Measurements from ENCODE around the gene WDR88.
A peak's percentile ranks its signal among the peaks of the same experiment; 100 is the strongest.

WDR88 gene

DNA sequence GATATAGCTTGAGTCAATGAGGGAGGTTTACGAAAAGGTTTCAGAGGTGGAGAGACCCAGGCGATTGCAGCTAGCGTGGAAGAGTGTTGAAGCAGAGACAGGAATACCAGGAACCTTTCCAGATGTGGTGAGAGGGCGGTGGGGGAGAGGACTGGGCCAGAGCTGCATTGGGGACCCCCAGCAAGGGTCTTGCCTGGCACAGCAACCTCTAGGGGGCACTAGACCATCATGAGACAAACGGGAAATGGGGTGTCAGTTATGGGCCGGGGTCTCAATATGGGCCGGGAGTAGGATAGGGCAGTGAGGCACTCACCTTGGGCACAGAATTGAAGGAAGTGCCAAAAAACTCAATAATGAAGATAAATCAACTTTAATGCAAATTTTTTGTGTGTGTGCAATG is 60.1 kb downstream of the WDR88 start:
- Mint-ChIP-seq H3K4me3 (no peak overlapping the region), H3K27ac (no peak overlapping the region), H3K27me3 (peaks cover 25% of the 10 kb centered on the region), H3K9me3 (no peaks in the 10 kb centered on the region), H3K36me3 (ENCODE audit: low read depth) (no peaks in the 10 kb centered on the region), H3K4me1 (ENCODE audit: low read depth) (peaks cover 25% of the 10 kb centered on the region)
- intact Hi-C loops (cut with micrococcal nuclease), result no loop called here

- intact Hi-C loops (cut with micrococcal nuclease), result no loop called here
- H3K9me3 Mint-ChIP-seq, result no peaks in the 10 kb centered on the region
- H3K4me1 Mint-ChIP-seq (ENCODE audit: low read depth), result peaks cover 19% of the 10 kb centered on the region
- H3K27me3 Mint-ChIP-seq, result peaks cover 25% of the 10 kb centered on the region
- peaks cover 6% of the 10 kb centered on the region for H3K36me3 Mint-ChIP-seq (ENCODE audit: low read depth)
- H3K4me3 Mint-ChIP-seq, result peak overlapping the region; percentile 62
- H3K27ac Mint-ChIP-seq, result no peak overlapping the region
These were observed 61.5 kb downstream of the WDR88 start for GRCh38 chr19:33193269-33193864.

DNA sequence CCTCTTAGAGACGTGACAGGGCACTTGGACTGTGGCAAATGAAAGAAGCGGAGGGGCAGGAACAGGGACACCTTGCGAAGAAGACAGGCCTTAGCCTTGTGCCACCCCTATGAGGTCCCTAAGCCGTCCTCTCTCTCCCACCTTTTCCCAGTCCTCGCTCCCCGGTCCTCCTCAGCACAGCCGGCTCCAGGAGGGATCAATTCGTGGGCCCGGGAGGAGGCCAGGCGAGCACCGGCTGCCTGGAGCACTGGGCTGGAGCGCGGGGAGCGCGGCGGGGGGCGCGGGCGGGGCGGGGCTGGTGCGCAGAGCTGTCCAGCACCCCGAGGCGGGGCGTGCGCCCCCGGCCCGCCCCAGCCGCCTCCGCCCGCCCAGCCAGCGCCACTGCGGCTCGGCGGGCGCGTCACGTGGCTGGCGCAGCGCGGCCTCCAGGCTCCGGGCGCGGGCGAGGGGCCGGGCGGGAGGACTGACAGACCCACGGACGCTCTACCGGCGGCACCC is 62.0 kb downstream of the WDR88 start, which contains the start of gene LRP3:
Gene LRP3, plus strand, starts transcription at position 466 of the 498 bp plus-strand sequence. CDS start 456 bp downstream, outside the sequence.
- Mint-ChIP-seq H3K4me1 (ENCODE audit: low read depth) (peaks cover 21% of the 10 kb centered on the region), H3K27ac (peak within 1 kb of the TSS; percentile 40), H3K36me3 (ENCODE audit: low read depth) (peaks cover 10% of the 10 kb centered on the region), H3K27me3 (peaks cover 25% of the 10 kb centered on the region), H3K9me3 (no peaks in the 10 kb centered on the region), H3K4me3 (peak within 1 kb of the TSS; percentile 72)
- intact Hi-C loops (cut with micrococcal nuclease), result no loop called here

DNA sequence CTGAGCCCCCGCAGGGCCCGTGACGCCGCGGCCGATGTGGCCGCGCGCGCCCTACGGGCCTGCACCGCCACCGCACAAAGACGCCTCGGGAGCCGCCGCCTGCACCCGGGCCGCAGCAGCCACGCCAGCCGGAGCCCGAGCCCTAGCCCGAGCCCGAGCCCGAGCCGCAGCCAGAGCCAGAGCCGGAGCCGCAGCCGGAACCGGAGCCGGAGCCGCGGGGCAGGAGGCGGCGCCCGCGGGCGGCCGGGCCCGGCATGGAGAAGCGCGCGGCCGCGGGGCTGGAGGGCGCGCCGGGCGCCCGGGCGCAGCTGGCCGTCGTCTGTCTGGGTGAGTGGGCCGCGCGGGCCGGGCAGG is 62.6 kb downstream of the WDR88 start:
- H3K4me3 Mint-ChIP-seq, result peak overlapping the region; percentile 52
- no peaks in the 10 kb centered on the region for H3K9me3 Mint-ChIP-seq
- H3K27me3 Mint-ChIP-seq, result peaks cover 25% of the 10 kb centered on the region
- no peak overlapping the region for H3K27ac Mint-ChIP-seq
- intact Hi-C loops (cut with micrococcal nuclease), result no loop called here
- H3K4me1 Mint-ChIP-seq (ENCODE audit: low read depth), result peaks cover 23% of the 10 kb centered on the region
- peaks cover 14% of the 10 kb centered on the region for H3K36me3 Mint-ChIP-seq (ENCODE audit: low read depth)

- no peaks in the 10 kb centered on the region for H3K9me3 Mint-ChIP-seq
- peak overlapping the region; percentile 72 for H3K4me3 Mint-ChIP-seq
- intact Hi-C loops (cut with micrococcal nuclease), result no loop called here
- peaks cover 25% of the 10 kb centered on the region for H3K4me1 Mint-ChIP-seq (ENCODE audit: low read depth)
- peak overlapping the region; percentile 40 for H3K27ac Mint-ChIP-seq
- H3K27me3 Mint-ChIP-seq, result peaks cover 25% of the 10 kb centered on the region
- peaks cover 14% of the 10 kb centered on the region for H3K36me3 Mint-ChIP-seq (ENCODE audit: low read depth)
These were observed 63.2 kb downstream of the WDR88 start for GRCh38 chr19:33194886-33195644.

DNA sequence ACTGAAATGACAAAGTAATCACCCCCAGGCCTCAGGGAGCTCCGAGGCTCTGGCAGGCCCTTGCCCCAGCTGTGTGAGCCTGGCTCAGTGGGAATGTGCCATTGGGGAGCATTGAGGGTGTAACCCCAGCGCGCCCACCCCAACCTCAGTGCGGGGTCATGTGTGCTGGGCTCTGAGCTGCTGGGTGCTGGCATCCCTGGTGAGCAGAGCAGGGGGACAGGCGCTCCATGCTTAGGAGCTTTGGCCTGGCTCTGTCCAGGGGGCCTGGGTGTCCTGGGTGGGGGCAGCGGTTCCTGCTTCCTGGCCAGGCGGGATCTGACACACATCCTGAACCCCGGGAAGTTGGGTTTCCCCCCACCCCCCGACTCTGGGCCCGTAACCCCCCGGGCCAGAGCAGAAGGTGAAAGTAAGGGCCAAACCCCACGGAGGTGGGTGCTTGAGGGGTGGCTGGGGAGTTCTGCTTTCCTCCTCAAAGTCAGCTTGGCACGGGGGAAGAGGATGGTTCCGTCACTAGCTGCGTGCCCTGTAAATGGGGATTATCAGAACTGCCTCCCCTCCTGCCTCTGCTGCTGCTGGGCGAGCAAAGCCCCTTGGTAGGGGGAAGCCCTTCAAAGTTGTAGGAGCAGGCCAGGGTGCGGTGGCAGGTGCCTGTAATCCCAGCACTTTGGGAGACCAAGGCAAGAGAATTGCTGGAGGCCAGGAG is 63.9 kb downstream of the WDR88 start:
- Mint-ChIP-seq H3K4me3 (peak overlapping the region; percentile 72), H3K27ac (peak overlapping the region; percentile 40), H3K4me1 (ENCODE audit: low read depth) (peaks cover 31% of the 10 kb centered on the region), H3K36me3 (ENCODE audit: low read depth) (peaks cover 14% of the 10 kb centered on the region), H3K27me3 (peaks cover 25% of the 10 kb centered on the region), H3K9me3 (no peaks in the 10 kb centered on the region)
- intact Hi-C loops (cut with micrococcal nuclease), result no loop called here

DNA sequence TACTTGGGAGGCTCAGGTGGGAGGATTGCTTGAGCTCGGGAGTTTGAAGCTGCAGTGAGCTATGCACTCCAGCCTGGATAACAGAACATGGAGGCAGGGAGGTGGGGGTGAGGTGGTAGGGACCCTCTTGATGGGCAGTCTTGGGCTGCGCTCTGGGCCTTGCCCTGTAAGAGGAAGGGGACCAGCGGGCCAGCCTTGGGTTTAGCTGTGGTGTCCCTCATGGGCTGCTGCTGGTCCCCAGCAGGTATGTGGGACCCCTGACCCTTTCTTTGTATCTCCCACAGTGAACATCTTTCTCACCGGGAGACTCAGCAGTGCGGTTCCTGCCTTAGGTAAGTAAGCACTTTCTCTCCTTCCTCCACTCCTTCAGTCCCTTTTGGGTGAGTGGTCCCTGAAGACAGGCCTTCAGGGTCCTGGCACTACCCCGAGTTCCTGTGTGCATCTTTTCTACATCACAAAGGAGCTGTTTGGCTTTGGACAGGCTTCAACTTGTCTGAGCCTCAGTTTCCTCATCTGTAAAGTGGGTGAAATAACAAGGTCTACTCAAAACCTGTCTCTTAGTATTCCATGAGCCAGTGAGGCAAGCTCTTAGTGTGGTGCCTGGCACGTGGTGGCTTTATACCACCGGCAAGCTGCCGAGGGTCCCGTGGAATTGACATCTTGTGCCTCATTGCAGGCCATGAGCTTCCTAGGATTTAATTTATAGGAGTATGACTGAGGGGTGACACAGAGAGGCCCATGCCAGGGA is 64.7 kb downstream of the WDR88 start:
- Mint-ChIP-seq H3K4me1 (ENCODE audit: low read depth) (peaks cover 40% of the 10 kb centered on the region), H3K27me3 (peaks cover 24% of the 10 kb centered on the region), H3K27ac (no peak overlapping the region), H3K9me3 (no peaks in the 10 kb centered on the region), H3K36me3 (ENCODE audit: low read depth) (peaks cover 14% of the 10 kb centered on the region), H3K4me3 (no peak overlapping the region)
- intact Hi-C loops (cut with micrococcal nuclease), result no loop called here

GRCh38 chr19:33197591-33198000 is 65.7 kb downstream of the WDR88 start:
- no peak overlapping the region for H3K27ac Mint-ChIP-seq
- H3K27me3 Mint-ChIP-seq, result peaks cover 16% of the 10 kb centered on the region
- intact Hi-C loops (cut with micrococcal nuclease), result no loop called here
- H3K4me1 Mint-ChIP-seq (ENCODE audit: low read depth), result peaks cover 40% of the 10 kb centered on the region
- H3K36me3 Mint-ChIP-seq (ENCODE audit: low read depth), result peaks cover 15% of the 10 kb centered on the region
- no peak overlapping the region for H3K4me3 Mint-ChIP-seq
- H3K9me3 Mint-ChIP-seq, result no peaks in the 10 kb centered on the region

- intact Hi-C loops (cut with micrococcal nuclease), result no loop called here
- Mint-ChIP-seq H3K9me3 (no peaks in the 10 kb centered on the region), H3K36me3 (ENCODE audit: low read depth) (peaks cover 21% of the 10 kb centered on the region), H3K27me3 (peaks cover 10% of the 10 kb centered on the region), H3K4me3 (no peak overlapping the region), H3K27ac (no peak overlapping the region), H3K4me1 (ENCODE audit: low read depth) (peaks cover 40% of the 10 kb centered on the region)
These were observed 66.3 kb downstream of the WDR88 start for GRCh38 chr19:33198169-33198568.

GRCh38 chr19:33199441-33200265 is 67.7 kb downstream of the WDR88 start:
- peaks cover 34% of the 10 kb centered on the region for H3K36me3 Mint-ChIP-seq (ENCODE audit: low read depth)
- no peaks in the 10 kb centered on the region for H3K9me3 Mint-ChIP-seq
- intact Hi-C loops (cut with micrococcal nuclease), result no loop called here
- H3K4me3 Mint-ChIP-seq, result no peak overlapping the region
- peaks cover 40% of the 10 kb centered on the region for H3K4me1 Mint-ChIP-seq (ENCODE audit: low read depth)
- H3K27ac Mint-ChIP-seq, result no peak overlapping the region
- H3K27me3 Mint-ChIP-seq, result peaks cover 3% of the 10 kb centered on the region

GRCh38 chr19:33201473-33201872 is 69.6 kb downstream of the WDR88 start:
- intact Hi-C loops (cut with micrococcal nuclease), result no loop called here
- Mint-ChIP-seq H3K36me3 (ENCODE audit: low read depth) (peaks cover 52% of the 10 kb centered on the region), H3K4me1 (ENCODE audit: low read depth) (peaks cover 29% of the 10 kb centered on the region), H3K4me3 (no peak overlapping the region), H3K27ac (no peak overlapping the region), H3K27me3 (no peaks in the 10 kb centered on the region), H3K9me3 (no peaks in the 10 kb centered on the region)

GRCh38 chr19:33201886-33202545 is 70.1 kb downstream of the WDR88 start:
- Mint-ChIP-seq H3K36me3 (ENCODE audit: low read depth) (peaks cover 56% of the 10 kb centered on the region), H3K27ac (no peak overlapping the region), H3K9me3 (no peaks in the 10 kb centered on the region), H3K4me3 (no peak overlapping the region), H3K27me3 (no peaks in the 10 kb centered on the region), H3K4me1 (ENCODE audit: low read depth) (peaks cover 29% of the 10 kb centered on the region)
- intact Hi-C loops (cut with micrococcal nuclease), result no loop called here
